Thyroid gland (tissue), 4 donors: ENCODE results near the gene CEACAM5.

Experiments
- CTCF ChIP-seq, 6 experiments: fragments of 200-600 bp in 3 of 6; fragments of 450-650 bp in 3 of 6; sonication (generic) in 3 of 6; IDR thresholded peaks; one replicate each; pipeline ENCODE4 v1.5.1; 2016 to 2019; ENCODE audit warnings: antibody characterized with exemption in 6 of 6, mild to moderate bottlenecking in 2 of 6, inconsistent platforms in 1 of 6, moderate library complexity in 1 of 6
- POLR2A ChIP-seq, 2 donors: fragments of 450-650 bp; IDR thresholded peaks; one replicate each; pipeline ENCODE4 v1.6.1; 2017; ENCODE audit warnings: antibody characterized with exemption in 2 of 2, mild to moderate bottlenecking in 2 of 2, moderate library complexity in 1 of 2

- TF ChIP-seq POLR2A (IDR thresholded peaks at IDR 0.05): no peak
- TF ChIP-seq CTCF (IDR thresholded peaks at IDR 0.05): no peak
These were observed 18.1 kb downstream of the CEACAM5 start for GRCh38 chr19:41726493-41726892.
